Fibroblast of gingiva (primary cell): ENCODE results near the gene UHRF1.
A peak's percentile ranks its signal among the peaks of the same experiment; 100 is the strongest.
"Not testable (repeated sequence)": the region's sequence is repeated elsewhere in the genome, so short reads cannot be mapped to it uniquely, and the experiment has no call there.

Experiments used
- DNase-seq: peaks from one replicate; pipeline ENCODE4 v3.0.0-alpha.2; 2011; ENCODE audit warnings: low read depth

UHRF1 gene

DNA sequence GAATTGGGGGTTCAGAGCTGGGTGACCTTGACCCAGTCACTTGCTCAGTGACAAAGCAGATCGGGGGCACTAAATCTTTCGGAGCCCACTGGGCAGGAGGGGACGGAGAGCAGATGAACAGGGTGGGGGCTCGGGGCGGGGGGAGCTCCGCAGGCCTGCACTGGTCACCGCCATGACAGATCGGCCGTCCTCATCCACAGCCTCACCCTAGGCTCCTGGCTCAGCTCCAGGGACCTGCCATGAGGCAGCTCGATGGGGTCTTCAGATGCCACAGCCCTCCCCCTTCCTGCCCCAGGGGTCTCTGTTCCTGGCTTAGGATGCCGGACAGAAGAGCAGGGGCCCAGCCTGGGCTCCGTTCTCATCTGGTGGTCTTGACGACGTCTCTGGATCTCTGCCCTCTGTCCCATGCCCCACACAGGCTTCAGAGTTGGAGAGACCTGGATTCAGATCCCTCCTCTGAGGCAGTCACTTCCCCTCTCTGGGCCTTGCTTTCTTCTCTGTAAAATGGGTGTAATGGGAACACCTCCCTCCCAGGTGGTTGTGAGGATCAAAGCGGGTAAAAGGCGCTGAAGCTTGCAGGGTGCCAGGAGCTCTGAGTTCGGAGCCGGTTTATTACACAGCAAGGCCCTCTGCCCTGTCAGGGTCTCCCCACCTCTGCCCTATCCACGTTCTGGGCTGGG lies 62.7 kb downstream of the UHRF1 start:
- no peak for DNase-seq

DNA sequence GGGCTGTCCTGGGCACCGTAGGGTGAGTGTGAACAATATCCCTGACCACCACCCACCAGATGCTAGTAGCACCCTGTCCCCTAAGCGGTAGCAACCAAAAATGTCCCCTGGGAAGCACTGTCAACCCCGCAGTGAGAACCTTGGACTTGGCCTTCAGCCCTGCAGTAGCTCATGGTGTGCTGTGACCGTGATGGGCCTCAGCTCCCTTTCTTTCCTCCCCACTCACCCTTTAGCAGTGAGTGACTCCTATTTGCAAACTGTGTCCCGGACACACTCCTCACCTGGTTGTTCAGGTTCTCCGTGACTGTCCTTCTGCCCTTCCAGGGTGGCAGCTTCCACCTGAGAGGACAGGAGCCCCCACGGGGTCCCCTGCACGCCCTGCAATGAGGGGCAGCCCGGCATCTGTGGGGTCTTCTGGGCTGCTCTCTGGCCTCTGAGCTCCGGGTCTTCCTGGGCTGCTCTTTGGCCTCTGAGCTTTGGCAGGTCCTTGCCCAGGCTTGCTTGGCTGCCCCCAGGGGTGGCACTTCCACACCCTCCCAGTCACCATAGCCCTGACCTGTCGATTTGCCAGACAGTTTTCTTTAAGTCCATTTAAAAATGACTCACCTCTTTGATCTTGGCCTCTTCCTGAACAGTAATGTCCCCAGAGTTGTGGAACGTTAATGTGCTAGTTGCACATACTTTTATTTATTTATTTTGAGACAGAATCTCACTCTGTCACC lies 63.4 kb downstream of the UHRF1 start:
- peak; percentile 59 for DNase-seq

DNA sequence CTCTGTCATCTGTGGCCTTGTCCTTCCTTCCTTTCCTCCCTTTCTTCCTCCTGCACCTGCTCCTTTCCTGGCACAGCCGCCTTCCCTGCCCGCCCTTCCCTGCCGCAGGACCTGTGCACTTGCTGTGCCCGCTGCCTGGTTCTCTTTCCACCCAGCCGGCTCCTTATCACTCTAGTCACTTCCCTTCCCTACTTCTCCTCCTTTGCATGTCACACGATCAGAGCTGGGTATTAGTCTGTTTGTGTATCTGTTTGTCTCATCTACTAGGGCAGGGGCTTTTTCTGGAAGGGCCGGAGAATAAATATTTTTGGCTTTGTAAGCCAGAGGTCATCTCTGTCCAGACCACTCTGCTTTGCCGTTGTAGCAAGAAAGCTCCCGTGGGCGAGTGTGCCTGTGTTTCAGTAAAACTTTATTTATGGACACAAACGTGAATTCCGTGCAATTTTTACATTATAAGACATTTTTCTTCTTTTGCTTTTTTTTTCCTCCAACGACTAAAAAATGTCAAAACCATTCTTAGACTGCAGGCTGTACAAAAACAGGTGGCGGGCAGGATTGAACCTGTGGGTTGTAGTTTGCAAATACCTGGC lies 65.7 kb downstream of the UHRF1 start:
- DNase-seq: no peak

DNA sequence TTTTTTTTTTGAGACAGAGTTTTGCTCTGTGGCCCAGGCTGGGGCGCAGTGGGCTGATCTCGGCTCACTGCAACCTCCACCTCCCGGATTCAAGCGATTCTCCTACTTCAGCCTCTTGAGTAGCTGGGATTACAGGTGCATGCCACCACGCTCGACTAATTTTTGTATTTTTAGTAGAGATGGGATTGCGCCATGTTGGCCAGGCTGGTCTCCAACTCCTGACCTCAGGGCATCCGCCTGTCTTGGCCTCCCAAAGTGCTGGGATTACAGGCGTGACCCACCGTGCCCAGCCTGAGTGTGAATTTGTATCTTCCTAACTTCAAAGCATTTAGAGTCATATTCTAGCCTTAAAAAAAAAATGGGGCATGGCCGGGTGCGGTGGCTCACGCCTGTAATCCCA lies 66.3 kb downstream of the UHRF1 start:
- DNase-seq: not testable (repeated sequence)

DNA sequence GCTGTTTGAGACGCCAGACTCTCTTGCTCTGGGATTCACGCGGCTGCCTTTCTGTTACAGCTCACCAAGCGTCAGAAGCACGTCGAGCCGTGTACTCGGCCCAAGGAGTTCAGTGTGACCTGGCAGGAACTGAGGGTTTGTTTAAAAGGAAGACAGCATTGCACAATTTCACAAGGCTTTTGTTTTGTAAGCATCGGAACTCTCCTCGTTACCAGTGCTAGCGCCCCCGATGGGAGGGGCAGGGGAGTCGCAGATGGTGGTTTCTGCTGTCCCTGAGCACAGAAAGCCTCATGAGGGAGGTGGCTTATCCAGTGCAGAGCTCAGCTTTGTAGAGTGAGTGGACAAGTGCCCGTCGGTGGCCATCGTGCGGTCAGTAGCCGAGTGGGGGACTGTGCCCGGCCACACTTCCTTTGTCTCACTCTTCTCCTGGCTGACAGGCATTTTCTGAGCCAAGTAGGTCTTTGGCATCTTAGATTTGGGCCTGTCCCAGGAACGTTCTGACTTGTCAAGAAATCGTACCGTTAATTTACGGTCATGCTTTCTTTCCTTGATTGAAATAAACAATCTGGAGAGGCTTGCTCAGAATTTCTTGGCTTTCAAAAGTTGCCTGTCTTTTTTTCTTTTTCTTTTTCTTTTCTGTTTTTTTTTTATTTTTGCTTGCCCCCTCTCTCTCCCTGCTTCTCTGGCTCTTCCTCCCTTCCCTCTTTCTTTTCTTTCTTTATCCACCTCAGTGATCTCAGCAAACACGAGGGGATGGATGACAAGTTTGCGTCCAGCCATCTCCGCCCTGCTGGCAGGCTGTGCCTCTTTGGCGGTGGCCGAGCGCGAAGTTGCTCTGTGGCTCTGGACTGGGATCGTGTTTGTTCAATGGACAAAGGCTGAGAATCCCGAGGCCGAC lies 67.3 kb downstream of the UHRF1 start:
- DNase-seq: peak; percentile 98

DNA sequence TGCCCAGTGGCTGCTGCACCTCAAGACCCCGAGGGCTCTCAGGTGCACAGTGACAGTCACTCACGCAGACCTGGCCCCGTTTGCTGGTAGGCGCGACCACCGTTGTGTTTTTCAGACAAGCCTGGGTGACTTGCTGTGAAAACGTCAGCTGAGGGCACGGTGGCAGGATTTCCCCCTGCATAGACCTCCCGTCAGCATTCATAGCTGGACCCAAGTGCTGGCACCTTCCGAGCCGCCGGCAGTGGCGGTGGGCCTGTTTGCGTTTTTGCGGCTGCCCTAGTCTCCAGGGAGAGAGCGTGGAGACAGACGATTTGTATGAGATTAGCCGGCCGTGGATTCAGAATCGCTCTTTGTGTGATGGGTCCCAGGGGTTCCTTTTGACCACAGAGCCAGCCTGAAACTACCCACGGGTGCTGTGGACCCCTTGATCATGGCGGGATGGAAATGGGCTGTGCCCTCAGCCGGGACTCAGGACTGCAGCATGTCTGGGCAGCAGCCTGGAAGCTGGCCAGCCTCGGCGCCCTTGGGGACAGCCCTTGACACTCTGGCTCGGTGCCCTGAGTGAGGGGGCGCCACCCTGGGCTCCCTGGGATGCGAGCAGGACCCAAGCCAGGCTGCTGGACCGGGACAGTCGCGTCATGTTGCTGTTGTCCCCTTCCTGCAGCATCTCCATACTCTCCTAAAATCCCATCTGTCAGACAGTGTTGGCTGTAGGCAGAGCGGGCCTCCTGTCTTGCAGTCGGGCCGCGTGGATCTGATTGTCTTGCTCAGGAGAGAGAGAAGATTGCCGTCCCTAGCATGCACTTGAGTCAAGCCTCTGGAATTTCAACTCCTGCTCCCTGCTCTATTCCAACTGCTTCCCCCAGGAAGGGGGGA lies 68.2 kb downstream of the UHRF1 start:
- peak; percentile 91 for DNase-seq

DNA sequence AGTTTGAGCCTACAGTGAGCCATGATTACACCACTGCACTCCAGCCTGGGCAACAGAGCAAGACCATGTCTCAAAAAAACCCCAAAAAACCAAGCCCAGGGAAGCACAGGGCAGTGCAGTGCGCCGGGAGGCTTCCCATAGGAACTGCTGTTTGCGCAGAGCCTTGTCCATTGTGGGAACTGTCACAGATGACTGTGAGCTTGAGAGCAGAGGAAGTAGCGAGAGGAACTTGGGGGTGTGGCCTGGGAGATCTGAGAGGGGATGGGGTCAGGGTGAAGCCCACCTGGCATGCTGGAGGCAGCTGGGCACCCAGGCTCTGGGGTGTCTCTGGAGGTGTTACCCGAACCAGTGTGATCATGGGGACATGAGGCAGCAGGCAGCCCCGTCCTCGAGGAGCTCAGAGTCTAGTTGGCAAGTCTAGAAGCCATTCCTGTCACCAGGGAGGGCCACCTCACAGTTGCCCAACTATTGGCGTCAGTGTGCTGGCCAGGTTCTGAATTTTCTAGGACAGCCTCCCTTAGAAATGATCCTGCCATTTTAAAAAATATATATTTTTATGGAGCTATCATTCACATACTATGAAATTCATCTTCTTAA lies 70.0 kb downstream of the UHRF1 start:
- no peak for DNase-seq

DNA sequence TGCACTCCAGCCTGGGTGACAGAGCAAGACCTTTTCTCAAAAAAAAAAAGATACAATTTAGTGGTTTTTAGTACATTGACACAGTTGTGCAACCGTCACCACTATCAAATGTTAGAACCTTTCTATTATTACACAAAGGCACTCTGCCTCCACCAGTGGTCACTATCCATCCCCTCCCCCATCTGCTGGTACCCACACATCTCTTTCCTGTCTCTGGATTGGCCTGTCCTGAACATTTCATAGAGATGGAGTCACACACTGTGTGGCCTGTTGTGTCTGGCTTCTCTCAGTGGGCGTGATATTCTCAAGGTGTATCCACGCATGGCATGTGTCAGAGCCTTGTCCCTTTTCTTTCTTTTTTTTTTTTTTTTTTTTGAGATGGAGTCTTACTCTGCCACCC lies 70.8 kb downstream of the UHRF1 start:
- DNase-seq: peak; percentile 33

DNA sequence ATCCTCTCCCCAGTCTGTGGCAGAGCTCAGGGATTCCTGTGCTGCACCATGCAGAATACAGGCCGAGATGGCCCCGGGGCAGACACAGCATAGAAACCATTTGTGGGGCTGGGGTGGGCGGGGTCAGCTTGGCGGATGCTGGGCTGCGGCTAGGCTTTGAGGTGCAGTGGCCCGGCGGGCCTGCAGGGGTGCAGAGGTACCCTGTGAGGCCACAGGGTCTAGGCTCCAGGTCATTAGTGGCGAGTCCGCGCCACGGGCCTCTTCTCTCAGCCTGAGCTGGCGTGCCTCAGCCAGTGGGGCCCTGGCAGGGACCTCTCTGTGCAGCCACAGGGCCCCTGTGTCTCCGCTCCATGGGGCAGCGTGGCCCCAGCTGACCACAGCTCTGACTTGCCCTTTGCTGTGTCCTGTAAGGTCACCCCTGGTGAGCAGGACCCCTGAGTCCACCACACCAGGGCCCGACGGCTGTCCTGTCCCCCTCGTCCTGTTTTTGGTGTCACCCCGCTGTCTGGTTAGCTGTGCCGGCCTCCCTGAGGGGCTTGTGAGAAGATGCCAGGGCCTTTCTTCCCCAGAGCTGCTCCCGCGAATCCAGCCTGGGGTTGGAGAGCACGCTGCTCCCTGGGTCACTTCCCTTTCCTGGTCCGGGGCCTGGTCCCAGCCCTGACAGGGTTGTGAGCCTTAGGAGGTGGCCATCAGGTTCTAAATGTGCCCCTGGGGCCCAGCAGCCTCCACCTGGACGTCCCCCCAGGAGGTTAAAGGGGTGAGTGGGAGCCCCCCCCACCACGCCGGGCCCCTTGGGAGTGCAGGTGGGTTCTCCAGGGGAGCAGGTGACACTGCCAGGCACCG lies 71.8 kb downstream of the UHRF1 start:
- DNase-seq: no peak

DNA sequence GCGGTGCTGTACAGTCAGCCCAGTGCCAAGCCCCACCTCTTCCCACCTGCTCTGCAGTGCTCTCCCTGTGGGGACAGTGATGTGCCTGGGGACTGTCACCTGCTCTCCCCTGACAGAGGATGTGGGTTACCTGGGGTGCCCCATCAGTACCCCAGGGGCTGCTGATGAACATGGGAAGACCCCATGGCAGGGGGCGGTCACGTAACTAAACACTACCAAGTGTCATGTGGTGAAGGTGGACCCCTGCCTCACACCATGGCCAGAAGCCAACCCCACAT lies 72.3 kb downstream of the UHRF1 start:
- DNase-seq: no peak

DNA sequence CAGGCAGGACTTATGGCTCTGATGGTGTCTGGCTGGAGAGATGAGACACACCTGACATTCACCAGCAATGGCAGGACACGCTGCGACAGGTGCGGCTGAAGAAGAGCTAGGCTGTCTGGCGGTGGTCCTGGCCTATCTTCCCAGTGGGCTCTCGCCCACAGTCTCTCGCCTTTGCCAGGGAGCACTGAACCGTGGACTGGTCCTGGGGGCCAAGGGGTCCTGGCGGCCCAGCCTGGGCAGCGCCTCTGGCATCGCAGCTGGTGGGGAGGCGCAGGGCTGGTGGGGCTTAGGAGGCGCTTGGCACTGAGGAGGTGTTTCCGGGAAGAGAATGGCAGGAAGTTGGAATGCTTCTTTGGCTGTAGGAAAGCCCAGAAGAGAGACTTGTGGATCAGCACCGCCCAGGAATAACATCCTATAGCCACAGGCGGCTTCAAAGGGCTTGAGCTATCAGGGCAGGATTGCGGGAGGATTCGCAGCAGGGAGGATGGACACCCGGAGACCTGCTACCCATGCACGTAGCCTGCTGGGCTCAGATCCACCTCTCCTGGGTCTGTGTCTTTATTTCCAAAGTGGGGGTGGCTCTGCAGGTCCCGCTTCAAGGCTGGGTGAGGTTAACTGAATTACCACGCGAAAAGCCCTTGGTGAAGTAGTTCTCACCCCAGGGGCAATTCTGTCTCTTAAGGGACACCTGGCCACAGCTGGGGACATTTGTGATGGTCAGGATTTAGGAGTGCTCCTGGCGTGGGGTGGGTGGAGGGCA lies 74.2 kb downstream of the UHRF1 start:
- no peak for DNase-seq

DNA sequence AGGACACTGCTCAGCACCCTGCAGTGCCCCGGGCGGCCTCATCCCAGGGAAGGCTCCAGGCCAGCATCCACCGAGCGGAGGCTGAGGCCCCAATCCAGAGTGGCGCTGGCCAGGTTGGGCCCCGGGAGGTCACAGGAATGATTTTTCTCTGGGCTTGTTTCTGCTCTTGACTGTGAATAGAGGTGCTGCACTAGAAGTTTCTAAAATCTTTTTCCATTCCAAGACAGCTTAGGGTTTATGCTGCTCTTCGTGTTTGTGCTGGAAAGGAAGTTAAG lies 74.7 kb downstream of the UHRF1 start:
- no peak for DNase-seq

DNA sequence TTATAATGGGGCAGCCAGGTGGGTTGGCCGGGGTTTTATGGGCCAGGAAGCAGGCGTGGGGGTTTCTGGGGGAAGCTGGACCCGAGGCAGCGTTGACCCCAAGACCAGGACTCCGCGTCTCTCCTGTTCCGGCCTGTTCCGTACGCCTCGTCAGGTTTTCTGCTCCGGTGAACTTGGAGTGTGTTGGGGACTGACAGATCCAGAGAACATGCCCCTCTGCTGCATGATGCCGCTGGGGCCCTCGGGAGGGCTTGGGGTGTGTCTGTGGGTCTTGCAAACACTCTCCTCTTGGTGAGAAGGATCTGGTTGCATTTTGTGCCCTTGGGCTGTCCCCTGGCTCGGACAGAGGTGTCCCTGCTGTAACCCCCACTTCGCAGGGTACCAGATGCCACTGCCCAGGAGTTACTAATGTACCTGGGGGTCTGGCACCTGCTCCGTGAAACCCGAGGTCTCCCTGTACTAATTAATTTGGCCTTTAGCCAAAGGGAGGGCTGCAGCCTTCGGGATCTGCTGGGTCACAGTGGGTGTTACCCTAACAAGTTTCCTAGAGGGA lies 75.2 kb downstream of the UHRF1 start:
- no peak for DNase-seq

DNA sequence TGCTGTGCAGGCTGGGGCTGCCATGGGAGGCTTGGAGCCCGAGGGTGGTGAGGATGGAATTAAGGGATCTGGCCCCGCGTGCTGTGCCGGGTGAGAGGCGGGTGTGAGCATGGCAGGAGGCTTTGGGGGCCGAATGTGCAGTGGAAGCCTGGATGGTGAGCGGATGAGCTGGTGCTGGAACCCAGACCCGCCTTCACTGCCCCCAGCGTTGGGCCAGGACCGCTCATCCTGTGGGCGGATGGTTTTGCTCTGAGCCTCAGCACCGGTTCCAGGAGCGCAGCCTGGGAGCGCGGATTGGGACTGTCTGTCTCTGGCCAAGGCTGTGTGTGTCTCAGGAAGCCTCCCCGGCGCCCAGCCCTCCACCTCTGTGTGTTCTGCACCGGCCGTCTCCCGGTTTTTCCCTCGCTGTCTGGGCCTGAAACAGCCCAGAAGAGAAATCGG lies 76.3 kb downstream of the UHRF1 start:
- no peak for DNase-seq

DNA sequence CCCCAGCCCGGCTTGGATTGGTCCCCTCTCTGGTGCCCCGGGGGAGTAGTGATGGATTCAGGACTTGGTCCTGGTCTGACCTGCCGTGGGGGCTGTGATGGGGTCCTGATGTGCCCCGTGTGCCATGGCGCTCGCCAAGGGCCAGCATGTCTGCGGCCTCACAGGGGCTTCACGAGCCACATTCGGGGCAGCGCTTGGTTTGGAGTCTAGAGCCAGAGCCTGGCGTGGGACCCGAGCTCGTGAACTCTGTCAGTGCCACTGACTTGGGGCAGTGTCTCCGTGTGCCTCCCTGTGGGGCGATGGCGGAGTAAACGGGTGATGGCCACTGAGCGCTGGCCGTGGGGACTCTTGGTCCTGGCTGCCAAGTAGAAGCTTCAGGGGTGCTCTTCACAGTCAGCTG lies 76.8 kb downstream of the UHRF1 start:
- DNase-seq: no peak

DNA sequence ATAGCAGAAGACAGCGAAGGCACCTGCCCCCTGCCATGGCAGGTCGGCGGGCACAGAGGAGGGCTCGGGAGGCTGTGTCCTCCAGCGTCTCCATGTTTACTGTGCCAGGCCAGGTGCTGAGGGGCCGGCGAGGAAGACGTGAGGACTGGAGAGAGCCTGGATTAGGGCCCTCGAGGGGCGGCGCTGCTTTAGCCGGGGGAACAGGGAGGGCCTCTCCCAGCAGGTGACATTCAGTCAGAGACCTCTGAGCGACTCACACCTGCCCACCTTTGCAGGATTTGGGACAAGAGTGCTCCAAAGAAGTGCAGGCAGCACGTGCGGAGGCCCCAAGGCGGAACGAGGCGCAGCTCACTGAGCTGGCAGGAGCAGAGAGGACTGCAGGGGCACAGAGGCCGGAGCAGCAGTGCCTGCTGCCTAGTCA lies 77.2 kb downstream of the UHRF1 start:
- no peak for DNase-seq

DNA sequence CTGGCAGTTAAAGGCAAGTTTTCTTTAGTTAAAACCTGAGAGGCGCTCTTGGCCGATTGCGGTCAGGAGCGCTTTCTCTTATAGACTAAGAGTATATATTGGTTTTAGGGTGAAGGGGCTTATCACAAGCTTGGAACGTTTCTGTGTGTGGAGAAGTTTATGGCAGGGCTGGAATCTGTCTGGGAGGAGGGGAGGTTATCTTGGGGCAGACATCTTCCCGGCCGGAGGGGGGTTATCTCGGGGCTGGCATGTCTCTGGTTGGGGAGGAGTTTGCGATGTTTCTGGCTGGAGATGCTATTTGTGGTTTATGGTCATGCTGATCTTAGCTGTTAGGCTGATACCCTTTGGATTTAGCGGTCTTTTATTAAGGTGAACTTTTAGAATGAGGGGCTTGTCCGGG lies 78.0 kb downstream of the UHRF1 start:
- no peak for DNase-seq

DNA sequence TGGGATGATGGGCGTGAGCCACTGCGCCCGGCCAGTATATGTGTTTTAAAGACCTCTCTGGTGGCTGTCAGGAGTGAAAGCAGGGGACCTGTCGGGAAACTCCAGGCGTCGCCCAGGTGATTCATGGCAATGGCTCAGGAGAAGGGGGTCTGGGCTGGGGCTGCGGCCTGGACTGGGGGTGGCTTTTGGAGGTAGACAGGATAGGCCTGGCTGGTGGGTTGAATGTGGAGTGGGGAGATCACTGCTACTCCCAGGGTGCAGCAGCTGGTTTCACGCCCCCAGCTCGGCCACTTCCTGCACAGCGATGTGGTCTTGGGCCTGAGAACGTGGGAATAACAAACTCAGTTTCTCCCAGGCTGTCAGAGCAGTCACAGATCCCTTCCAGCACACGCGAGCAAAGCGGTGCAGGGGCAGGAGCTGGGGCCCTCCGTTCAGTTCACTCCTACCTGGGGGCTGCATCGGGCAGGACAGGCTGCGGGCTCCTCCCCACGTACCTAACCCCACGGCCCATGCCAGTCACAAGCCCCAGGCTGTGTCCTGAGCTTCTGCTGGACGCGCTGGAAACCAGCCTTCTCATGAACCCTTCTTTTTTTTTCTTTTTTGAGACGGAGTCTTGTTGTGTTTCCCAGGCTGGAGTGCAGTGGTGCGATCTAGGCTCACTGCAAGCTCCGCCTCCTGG lies 78.5 kb downstream of the UHRF1 start:
- DNase-seq: no peak

DNA sequence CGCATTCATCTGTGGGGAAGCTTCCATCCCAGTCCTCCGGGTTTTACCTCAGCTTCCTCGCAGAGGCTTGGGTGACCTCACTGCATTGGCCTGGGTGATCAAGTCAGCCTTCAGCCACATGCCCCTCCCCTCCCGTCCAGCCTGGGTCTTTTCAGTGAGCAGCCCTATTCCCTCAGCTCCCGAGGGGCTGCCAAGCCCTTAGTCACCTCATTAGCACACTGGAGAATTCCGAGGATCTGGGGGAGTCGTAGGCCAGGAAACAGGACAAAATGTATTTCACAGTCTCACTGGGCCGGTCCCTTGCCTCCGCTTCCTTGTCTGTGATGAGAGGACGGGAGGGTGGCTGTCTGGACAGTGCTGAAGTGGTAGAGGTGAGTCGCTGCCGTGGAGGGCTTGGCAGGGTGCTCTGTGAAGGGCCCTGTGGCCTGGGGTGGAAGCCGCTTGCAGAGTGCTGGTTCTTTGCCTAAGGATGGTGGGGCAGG lies 79.5 kb downstream of the UHRF1 start:
- peak; percentile 66 for DNase-seq
